Neural cell (in vitro differentiated cells): ENCODE measurements around the gene BAG5. TPM values are rescaled to one million over a fixed set of nuclear protein-coding genes. Genes with fewer than 3 reads are reported as not detected.

Experiments used
- H2AFZ ChIP-seq: fragments of 200-600, 300-800 bp; sonication (generic), shearing (Covaris generic); 2 replicates; pipeline ENCODE4 v1.6.0; 2014; ENCODE audit warnings: low read depth, mild to moderate bottlenecking, antibody characterized with exemption, low read length, moderate library complexity
- H3F3A ChIP-seq: fragments of 200-600 bp; shearing (Covaris generic); 2 replicates; pipeline ENCODE4 v1.6.1; 2016; ENCODE audit warnings: mild to moderate bottlenecking, moderate library complexity, mixed read lengths, antibody characterized with exemption, low read length; ENCODE audit not compliant: insufficient read depth, poor library complexity, severe bottlenecking
- H3K27ac ChIP-seq: fragments of 200-600, 300-800 bp; sonication (generic), shearing (Covaris generic); 2 replicates; pipeline ENCODE4 v1.5.1; 2014; ENCODE audit warnings: mild to moderate bottlenecking, low read length, moderate library complexity
- H3K27me3 ChIP-seq: fragments of 300-800, 200-600 bp; sonication (generic), shearing (Covaris generic); 2 replicates; pipeline ENCODE4 v1.6.0; 2014; ENCODE audit warnings: mild to moderate bottlenecking, low read depth, low read length, moderate library complexity; ENCODE audit not compliant: insufficient read depth
- H3K36me3 ChIP-seq: fragments of 300-800, 200-600 bp; sonication (generic), shearing (Covaris generic); 2 replicates; pipeline ENCODE4 v1.5.1; 2014; ENCODE audit warnings: mild to moderate bottlenecking, antibody characterized with exemption, low read length, moderate library complexity; ENCODE audit not compliant: insufficient read depth
- H3K4me2 ChIP-seq: fragments of 300-800, 200-600 bp; sonication (generic), shearing (Covaris generic); 2 replicates; pipeline ENCODE4 v1.6.0; 2014; ENCODE audit warnings: mild to moderate bottlenecking, low read length
- H3K4me3 ChIP-seq: fragments of 300-800, 200-600 bp; sonication (generic), shearing (Covaris generic); 2 replicates; pipeline ENCODE4 v1.5.1; 2014; ENCODE audit warnings: mild to moderate bottlenecking, low read length, moderate library complexity
- H3K79me2 ChIP-seq: fragments of 200-600 bp; shearing (Covaris generic); replicated peaks from 2 replicates; pipeline ENCODE4 v1.6.0; 2014; ENCODE audit warnings: mild to moderate bottlenecking, low read length, moderate library complexity; ENCODE audit not compliant: insufficient read depth
- H3K9ac ChIP-seq: fragments of 300-800, 200-600 bp; sonication (generic), shearing (Covaris generic); 2 replicates; pipeline ENCODE4 v1.6.1; 2016; ENCODE audit warnings: mild to moderate bottlenecking, low read length, mixed read lengths
- H3K9me2 ChIP-seq: fragments of 200-600 bp; shearing (Covaris generic); 2 replicates; pipeline ENCODE4 v1.6.1; 2016; ENCODE audit warnings: mild to moderate bottlenecking, low read length, mixed read lengths; ENCODE audit not compliant: insufficient read depth
- H3K9me3 ChIP-seq: fragments of 200-600, 300-800 bp; sonication (generic), shearing (Covaris generic); 2 replicates; pipeline ENCODE4 v1.6.1; 2016; ENCODE audit warnings: mild to moderate bottlenecking, mixed run types, low read length, moderate library complexity, mixed read lengths
- H4K20me1 ChIP-seq: fragments of 200-600 bp; shearing (Covaris generic); 2 replicates; pipeline ENCODE4 v1.6.1; 2016; ENCODE audit warnings: mild to moderate bottlenecking, mixed run types; ENCODE audit not compliant: insufficient read depth
- EP300 ChIP-seq: fragments of 450-650 bp; conservative IDR thresholded peaks from 2 replicates; pipeline ENCODE4 v1.6.1; 2014; ENCODE audit warnings: antibody characterized with exemption, mild to moderate bottlenecking, moderate library complexity; ENCODE audit not compliant: poor library complexity, severe bottlenecking
- EZH2 ChIP-seq: fragments of 200-600, 300-800 bp; shearing (Covaris generic), sonication (generic); IDR thresholded peaks from 2 replicates; pipeline ENCODE4 v1.6.1; 2014; ENCODE audit warnings: antibody characterized with exemption, low read length, borderline replicate concordance, mild to moderate bottlenecking; ENCODE audit not compliant: insufficient read depth, poor library complexity, severe bottlenecking
- MXI1 ChIP-seq: fragments of 450-650 bp; conservative IDR thresholded peaks from 2 replicates; pipeline ENCODE4 v1.6.1; 2014; ENCODE audit warnings: antibody characterized with exemption, mild to moderate bottlenecking; ENCODE audit not compliant: poor library complexity, severe bottlenecking
- POLR2AphosphoS5 ChIP-seq: IDR thresholded peaks from 2 replicates; pipeline ENCODE4 v1.6.1; 2012
- RAD21 ChIP-seq: fragments of 450-650 bp; conservative IDR thresholded peaks from 2 replicates; pipeline ENCODE4 v1.6.1; 2014; ENCODE audit warnings: antibody characterized with exemption, mild to moderate bottlenecking, moderate library complexity
- SMC3 ChIP-seq: fragments of 450-650 bp; conservative IDR thresholded peaks from 2 replicates; pipeline ENCODE4 v1.6.1; 2014; ENCODE audit warnings: antibody characterized with exemption, mild to moderate bottlenecking, moderate library complexity; ENCODE audit not compliant: poor library complexity
- TAF1 ChIP-seq: IDR thresholded peaks from 2 replicates; pipeline ENCODE4 v1.6.1; 2012; ENCODE audit warnings: low read depth
- polyA plus RNA-seq: library from polyadenylated mRNA; depleted of rRNA; stranded (reverse); fragments of >200 nt; gene quantifications from 2 replicates; pipeline ENCODE4 v1.2.3, GENCODE V29; 2014
- TF ChIP-seq, protein P1 (sequence below): fragments of 450-650 bp; IDR thresholded peaks from 2 replicates; pipeline ENCODE4 v1.5.1; 2014; ENCODE audit warnings: antibody characterized with exemption, mild to moderate bottlenecking, moderate library complexity; ENCODE audit not compliant: poor library complexity, severe bottlenecking
- TF ChIP-seq, protein P2 (sequence below): IDR thresholded peaks from 2 replicates; pipeline ENCODE4 v1.6.1; 2012; ENCODE audit warnings: borderline replicate concordance

BAG5 gene
- polyA plus RNA-seq, 1 donor from 2014 or later: 25.5 TPM

DNA sequence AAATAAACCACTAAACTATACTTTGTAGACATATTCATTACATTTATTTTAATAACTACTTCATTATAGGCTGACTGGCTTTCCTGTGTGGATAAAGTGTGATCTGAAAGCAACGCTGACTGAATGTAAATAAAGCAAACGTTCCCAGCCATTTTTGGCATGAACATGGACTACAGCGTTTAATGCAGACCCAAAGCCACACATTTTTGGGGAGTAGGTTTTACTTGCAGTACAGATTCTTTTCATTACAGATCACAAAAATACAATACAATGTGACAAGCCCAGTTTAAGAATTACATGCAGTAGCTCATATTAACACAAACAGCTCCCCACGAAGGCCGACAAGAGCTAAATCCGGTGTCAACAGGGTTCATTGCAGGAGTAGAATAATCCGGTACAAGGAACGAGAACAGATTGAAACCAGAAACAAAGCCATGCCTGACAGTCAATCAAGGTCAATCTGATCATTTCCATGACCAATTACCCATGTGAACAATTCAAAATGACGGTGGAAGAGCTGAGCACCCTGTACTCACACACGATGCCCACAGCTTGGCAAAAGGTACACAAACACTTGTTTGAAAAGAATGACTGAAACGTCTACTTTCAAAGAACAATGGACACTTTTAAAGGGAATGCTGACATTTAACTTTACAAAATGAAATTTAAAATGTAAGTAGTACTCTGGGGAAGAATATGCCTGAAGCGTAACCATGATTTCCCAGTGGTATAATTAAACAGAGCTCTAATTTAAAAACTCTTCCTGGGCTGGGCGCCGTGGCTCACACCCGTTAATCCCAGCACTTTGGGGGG, 5.3 kb downstream of the BAG5 start:
- Histone ChIP-seq H3K4me3 (no peak overlapping the region), H3K9me2 (no peaks in the 10 kb centered on the region), H3K36me3 (peaks cover 6% of the 10 kb centered on the region), H3K9me3 (no peaks in the 10 kb centered on the region), H3F3A (no peaks in the 10 kb centered on the region), H3K4me2 (no peak overlapping the region), H3K27ac (no peak overlapping the region), H3K79me2 (peaks cover 44% of the 10 kb centered on the region), H4K20me1 (no peaks in the 10 kb centered on the region), H3K9ac (peak overlapping the region; percentile 18), H3K27me3 (no peaks in the 10 kb centered on the region), H2AFZ (no peak overlapping the region)
- TF ChIP-seq TAF1 (no peak), RAD21 (no peak), EP300 (no peak), POLR2AphosphoS5 (no peak), MXI1 (no peak), SMC3 (no peak), EZH2 (no peak)
- TF ChIP-seq, protein P1, sequence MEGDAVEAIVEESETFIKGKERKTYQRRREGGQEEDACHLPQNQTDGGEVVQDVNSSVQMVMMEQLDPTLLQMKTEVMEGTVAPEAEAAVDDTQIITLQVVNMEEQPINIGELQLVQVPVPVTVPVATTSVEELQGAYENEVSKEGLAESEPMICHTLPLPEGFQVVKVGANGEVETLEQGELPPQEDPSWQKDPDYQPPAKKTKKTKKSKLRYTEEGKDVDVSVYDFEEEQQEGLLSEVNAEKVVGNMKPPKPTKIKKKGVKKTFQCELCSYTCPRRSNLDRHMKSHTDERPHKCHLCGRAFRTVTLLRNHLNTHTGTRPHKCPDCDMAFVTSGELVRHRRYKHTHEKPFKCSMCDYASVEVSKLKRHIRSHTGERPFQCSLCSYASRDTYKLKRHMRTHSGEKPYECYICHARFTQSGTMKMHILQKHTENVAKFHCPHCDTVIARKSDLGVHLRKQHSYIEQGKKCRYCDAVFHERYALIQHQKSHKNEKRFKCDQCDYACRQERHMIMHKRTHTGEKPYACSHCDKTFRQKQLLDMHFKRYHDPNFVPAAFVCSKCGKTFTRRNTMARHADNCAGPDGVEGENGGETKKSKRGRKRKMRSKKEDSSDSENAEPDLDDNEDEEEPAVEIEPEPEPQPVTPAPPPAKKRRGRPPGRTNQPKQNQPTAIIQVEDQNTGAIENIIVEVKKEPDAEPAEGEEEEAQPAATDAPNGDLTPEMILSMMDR: no peak
- TF ChIP-seq, protein P2, sequence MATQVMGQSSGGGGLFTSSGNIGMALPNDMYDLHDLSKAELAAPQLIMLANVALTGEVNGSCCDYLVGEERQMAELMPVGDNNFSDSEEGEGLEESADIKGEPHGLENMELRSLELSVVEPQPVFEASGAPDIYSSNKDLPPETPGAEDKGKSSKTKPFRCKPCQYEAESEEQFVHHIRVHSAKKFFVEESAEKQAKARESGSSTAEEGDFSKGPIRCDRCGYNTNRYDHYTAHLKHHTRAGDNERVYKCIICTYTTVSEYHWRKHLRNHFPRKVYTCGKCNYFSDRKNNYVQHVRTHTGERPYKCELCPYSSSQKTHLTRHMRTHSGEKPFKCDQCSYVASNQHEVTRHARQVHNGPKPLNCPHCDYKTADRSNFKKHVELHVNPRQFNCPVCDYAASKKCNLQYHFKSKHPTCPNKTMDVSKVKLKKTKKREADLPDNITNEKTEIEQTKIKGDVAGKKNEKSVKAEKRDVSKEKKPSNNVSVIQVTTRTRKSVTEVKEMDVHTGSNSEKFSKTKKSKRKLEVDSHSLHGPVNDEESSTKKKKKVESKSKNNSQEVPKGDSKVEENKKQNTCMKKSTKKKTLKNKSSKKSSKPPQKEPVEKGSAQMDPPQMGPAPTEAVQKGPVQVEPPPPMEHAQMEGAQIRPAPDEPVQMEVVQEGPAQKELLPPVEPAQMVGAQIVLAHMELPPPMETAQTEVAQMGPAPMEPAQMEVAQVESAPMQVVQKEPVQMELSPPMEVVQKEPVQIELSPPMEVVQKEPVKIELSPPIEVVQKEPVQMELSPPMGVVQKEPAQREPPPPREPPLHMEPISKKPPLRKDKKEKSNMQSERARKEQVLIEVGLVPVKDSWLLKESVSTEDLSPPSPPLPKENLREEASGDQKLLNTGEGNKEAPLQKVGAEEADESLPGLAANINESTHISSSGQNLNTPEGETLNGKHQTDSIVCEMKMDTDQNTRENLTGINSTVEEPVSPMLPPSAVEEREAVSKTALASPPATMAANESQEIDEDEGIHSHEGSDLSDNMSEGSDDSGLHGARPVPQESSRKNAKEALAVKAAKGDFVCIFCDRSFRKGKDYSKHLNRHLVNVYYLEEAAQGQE: no peak

DNA sequence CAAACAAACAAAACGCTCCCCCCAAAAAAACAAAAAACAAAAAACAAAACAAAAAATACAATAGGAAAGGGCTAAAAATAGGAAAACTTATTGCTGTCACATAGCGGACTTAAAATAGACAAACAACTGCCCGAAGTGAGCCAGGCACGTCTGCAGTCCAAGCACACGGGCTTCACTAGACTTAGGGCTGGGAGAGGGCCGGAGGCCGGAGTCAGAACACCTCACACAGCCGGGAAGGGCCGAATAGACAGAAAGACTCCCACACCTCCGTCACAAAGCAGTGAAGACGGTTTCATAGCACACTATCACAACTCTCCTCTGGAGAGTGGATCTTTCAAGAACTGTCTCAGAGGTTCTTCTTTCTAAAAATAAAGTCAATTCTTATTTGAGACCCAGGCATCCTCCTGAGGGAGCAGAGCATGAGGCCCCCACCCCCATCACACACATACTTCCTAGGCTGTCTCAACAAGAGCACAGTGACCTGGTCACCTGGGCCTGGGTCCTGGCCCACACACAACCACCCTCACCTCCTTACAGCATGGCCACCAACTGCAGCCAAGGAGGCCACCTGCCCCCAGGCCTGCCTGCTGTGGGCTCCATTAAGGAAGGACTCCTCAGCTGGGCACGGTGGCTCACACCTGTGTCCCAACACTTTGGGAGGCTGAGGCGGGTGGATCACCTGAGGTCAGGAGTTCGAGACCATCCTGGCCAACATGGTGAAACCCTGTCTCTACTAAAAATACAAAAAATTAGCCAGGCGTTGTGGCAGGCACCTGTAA, 6.7 kb downstream of the BAG5 start:
- Histone ChIP-seq H3K9me3 (no peaks in the 10 kb centered on the region), H3K4me2 (no peak overlapping the region), H3K9ac (no peak overlapping the region), H3K4me3 (no peak overlapping the region), H3F3A (no peaks in the 10 kb centered on the region), H3K36me3 (peaks cover 6% of the 10 kb centered on the region), H2AFZ (no peak overlapping the region), H3K27ac (no peak overlapping the region), H4K20me1 (no peaks in the 10 kb centered on the region), H3K9me2 (no peaks in the 10 kb centered on the region), H3K27me3 (no peaks in the 10 kb centered on the region), H3K79me2 (peaks cover 33% of the 10 kb centered on the region)
- TF ChIP-seq TAF1: no peak
